ENCODE results near the gene PTPRE.

Gene PTPRE

DNA sequence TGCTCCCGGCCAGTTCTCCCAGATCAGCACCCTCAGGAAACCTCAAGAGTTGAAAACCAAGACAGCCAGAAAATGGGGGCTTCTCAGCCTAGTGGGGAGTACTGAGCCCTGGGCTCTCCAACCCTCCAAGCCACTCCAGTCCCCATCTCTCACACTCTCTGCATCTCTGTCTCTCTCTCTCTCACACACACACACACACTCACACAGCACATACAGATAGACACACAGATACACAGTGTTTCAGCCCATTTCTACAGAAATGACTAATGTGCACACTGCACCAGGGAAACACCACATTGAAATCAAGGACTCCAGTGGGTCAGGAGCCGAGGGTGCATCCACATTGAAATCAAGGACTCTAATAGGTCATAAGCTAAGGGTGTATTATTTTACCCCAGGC is 111.8 kb downstream of the PTPRE start:
- Histone ChIP-seq H3K4me3 (replicated peaks; ENCODE audit: insufficient read depth, low read length) (no peak overlapping the region), H3K27ac (replicated peaks) (no peak overlapping the region), H3K27me3 (ENCODE audit: insufficient read depth, poor library complexity, severe bottlenecking) (no peaks in the 10 kb centered on the region)
- TF ChIP-seq, protein P1, sequence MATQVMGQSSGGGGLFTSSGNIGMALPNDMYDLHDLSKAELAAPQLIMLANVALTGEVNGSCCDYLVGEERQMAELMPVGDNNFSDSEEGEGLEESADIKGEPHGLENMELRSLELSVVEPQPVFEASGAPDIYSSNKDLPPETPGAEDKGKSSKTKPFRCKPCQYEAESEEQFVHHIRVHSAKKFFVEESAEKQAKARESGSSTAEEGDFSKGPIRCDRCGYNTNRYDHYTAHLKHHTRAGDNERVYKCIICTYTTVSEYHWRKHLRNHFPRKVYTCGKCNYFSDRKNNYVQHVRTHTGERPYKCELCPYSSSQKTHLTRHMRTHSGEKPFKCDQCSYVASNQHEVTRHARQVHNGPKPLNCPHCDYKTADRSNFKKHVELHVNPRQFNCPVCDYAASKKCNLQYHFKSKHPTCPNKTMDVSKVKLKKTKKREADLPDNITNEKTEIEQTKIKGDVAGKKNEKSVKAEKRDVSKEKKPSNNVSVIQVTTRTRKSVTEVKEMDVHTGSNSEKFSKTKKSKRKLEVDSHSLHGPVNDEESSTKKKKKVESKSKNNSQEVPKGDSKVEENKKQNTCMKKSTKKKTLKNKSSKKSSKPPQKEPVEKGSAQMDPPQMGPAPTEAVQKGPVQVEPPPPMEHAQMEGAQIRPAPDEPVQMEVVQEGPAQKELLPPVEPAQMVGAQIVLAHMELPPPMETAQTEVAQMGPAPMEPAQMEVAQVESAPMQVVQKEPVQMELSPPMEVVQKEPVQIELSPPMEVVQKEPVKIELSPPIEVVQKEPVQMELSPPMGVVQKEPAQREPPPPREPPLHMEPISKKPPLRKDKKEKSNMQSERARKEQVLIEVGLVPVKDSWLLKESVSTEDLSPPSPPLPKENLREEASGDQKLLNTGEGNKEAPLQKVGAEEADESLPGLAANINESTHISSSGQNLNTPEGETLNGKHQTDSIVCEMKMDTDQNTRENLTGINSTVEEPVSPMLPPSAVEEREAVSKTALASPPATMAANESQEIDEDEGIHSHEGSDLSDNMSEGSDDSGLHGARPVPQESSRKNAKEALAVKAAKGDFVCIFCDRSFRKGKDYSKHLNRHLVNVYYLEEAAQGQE (IDR thresholded peaks at IDR 0.05; ENCODE audit: insufficient replicate concordance, low read depth): no peak
- TF ChIP-seq GABPA (IDR thresholded peaks at IDR 0.05; ENCODE audit: low read depth) (no peak), SPI1 (IDR thresholded peaks at IDR 0.05; ENCODE audit: borderline replicate concordance, low read depth) (no peak), POLR2AphosphoS5 (IDR thresholded peaks at IDR 0.05; ENCODE audit: low read depth) (no peak)
- TF ChIP-seq, protein P2, sequence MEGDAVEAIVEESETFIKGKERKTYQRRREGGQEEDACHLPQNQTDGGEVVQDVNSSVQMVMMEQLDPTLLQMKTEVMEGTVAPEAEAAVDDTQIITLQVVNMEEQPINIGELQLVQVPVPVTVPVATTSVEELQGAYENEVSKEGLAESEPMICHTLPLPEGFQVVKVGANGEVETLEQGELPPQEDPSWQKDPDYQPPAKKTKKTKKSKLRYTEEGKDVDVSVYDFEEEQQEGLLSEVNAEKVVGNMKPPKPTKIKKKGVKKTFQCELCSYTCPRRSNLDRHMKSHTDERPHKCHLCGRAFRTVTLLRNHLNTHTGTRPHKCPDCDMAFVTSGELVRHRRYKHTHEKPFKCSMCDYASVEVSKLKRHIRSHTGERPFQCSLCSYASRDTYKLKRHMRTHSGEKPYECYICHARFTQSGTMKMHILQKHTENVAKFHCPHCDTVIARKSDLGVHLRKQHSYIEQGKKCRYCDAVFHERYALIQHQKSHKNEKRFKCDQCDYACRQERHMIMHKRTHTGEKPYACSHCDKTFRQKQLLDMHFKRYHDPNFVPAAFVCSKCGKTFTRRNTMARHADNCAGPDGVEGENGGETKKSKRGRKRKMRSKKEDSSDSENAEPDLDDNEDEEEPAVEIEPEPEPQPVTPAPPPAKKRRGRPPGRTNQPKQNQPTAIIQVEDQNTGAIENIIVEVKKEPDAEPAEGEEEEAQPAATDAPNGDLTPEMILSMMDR (IDR thresholded peaks at IDR 0.05; ENCODE audit: insufficient read depth, low read length): no peak
- DNase-seq (ENCODE audit: low read depth in 1 of 2, low spot score in 1 of 2): no peak

DNA sequence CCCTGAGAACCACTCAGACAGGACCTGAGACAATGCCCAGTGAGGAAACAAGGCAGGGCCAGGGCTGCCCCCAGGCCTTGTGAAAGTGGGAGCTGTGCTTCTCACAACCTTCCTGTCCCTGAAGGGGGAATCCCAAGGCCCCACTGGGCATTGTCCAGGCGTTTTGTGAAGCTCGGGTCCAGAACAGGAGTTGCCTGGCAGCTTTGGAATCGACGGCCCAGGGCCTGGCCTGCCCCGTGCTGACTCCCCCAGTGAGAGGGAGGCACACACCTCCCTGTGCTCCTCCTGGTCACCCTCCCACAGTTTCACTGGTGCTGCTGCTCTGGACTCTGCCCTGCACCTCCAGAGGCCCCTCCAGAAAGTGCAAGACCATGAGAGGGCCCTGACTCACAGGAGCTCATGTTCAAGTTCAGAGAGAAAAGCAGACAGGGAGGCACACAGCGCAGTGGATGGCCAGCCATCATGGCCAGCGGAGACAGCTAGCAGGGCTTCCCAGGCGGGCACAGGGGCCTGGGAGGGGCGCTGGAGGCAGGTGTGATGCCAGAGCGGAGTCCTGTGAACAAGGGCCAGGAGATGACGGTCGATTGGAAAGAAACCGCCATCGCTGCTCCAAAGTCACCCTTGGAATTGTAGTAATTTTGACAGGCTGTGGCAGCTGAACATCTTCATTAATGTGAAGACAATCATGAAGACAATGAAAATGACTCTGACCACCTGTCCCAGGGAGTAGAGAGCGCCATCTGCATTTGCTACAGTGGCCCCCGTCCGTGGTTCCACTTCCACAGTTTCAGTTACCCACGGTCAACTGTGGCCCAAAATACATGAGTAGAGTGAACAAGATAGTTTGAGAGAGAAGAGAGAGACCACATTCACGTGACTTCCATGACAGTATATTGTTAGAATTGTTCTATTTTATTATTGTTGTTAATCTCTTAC is 115.6 kb downstream of the PTPRE start:
- no peak for DNase-seq (ENCODE audit: low read depth in 1 of 2, low spot score in 1 of 2)
- no peaks in the 10 kb centered on the region for H3K27me3 ChIP-seq (ENCODE audit: insufficient read depth, poor library complexity, severe bottlenecking)
- TF ChIP-seq, protein P2 (IDR thresholded peaks at IDR 0.05; ENCODE audit: insufficient read depth, low read length): no peak
- TF ChIP-seq SPI1 (IDR thresholded peaks at IDR 0.05; ENCODE audit: borderline replicate concordance, low read depth) (no peak), POLR2AphosphoS5 (IDR thresholded peaks at IDR 0.05; ENCODE audit: low read depth) (no peak)
- TF ChIP-seq, protein P1 (IDR thresholded peaks at IDR 0.05; ENCODE audit: insufficient replicate concordance, low read depth): no peak
- H3K27ac ChIP-seq (replicated peaks): no peak overlapping the region
- no peak overlapping the region for H3K4me3 ChIP-seq (replicated peaks; ENCODE audit: insufficient read depth, low read length)

DNA sequence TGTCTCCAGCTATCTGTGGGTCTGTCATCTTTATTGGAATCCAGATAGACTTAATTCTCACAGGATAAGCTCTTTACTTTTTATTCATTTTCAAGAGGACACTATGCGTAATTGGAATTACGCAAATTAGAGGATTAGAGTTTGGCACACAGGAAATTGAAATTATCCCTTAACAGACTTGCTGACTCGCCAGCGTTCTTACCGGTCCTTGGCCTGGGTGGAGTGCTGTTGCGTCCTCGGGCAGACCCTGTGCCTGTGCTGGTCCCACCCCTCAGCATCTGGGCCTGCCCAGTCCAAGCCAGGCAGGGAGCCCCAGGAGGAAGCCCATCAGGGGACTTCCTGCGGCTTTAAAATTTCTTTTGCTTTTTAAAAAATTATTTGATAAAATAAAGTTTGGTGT is 117.5 kb downstream of the PTPRE start:
- H3K27ac ChIP-seq (replicated peaks): no peak overlapping the region
- no peaks in the 10 kb centered on the region for H3K27me3 ChIP-seq (ENCODE audit: insufficient read depth, poor library complexity, severe bottlenecking)
- no peak for DNase-seq (ENCODE audit: low read depth in 1 of 2, low spot score in 1 of 2)
- TF ChIP-seq, protein P2 (IDR thresholded peaks at IDR 0.05; ENCODE audit: insufficient read depth, low read length): no peak
- no peak for TF ChIP-seq SPI1 (IDR thresholded peaks at IDR 0.05; ENCODE audit: borderline replicate concordance, low read depth)
- TF ChIP-seq GABPA (IDR thresholded peaks at IDR 0.05; ENCODE audit: low read depth): no peak
- no peak for TF ChIP-seq POLR2AphosphoS5 (IDR thresholded peaks at IDR 0.05; ENCODE audit: low read depth)
- TF ChIP-seq, protein P1 (IDR thresholded peaks at IDR 0.05; ENCODE audit: insufficient replicate concordance, low read depth): no peak
- H3K4me3 ChIP-seq (replicated peaks; ENCODE audit: insufficient read depth, low read length): no peak overlapping the region

Measured in HL-60 (cell line).